Thoracic aorta (tissue), 2 donors: ENCODE results near the gene KNSTRN. TPM values are rescaled to one million over a fixed set of nuclear protein-coding genes. Genes with fewer than 3 reads are reported as not detected.
A peak's percentile ranks its signal among the peaks of the same experiment; 100 is the strongest.

ENCODE experiments used
- ATAC-seq: fragments of 150-250 bp; one replicate; pipeline ENCODE4 v1.8.0; 2017; ENCODE audit warnings: low read depth; ENCODE audit not compliant: insufficient number of reproducible peaks, low FRiP score
- DNase-seq: peaks from one replicate; pipeline ENCODE4 v3.0.0-alpha.2; 2020; ENCODE audit warnings: low spot score
- H3K27ac ChIP-seq, 2 donors: fragments of 200-600 bp; sonication (generic); 1 replicate in 1 of 2; 2 replicates in 1 of 2; pipeline ENCODE4 v1.5.1; 2016; ENCODE audit warnings: mild to moderate bottlenecking in 2 of 2, moderate library complexity in 2 of 2
- H3K27me3 ChIP-seq: fragments of 200-600 bp; sonication (generic); replicated peaks from 2 replicates; pipeline ENCODE4 v1.6.0; 2016; ENCODE audit warnings: mild to moderate bottlenecking; ENCODE audit not compliant: insufficient read depth
- H3K36me3 ChIP-seq: fragments of 200-600 bp; sonication (generic); one replicate; pipeline ENCODE4 v1.5.1; 2016
- H3K4me1 ChIP-seq, 2 donors: fragments of 200-600 bp; sonication (generic); 1 replicate in 1 of 2; 2 replicates in 1 of 2; pipeline versions ENCODE4 v1.5.1 to v1.6.0; 2016; ENCODE audit warnings: low read depth in 2 of 2, mild to moderate bottlenecking in 1 of 2; ENCODE audit not compliant: control insufficient read depth in 1 of 2
- H3K4me3 ChIP-seq: fragments of 200-600 bp; sonication (generic); 2 replicates; pipeline ENCODE4 v1.5.1; 2016; ENCODE audit warnings: mild to moderate bottlenecking
- H3K9me3 ChIP-seq: fragments of 200-600 bp; sonication (generic); 2 replicates; pipeline ENCODE4 v1.5.1; 2016
- total RNA-seq, 2 donors: library from RNA; depleted of rRNA; stranded (reverse); fragments of >200 nt; gene quantifications; one replicate each; pipeline versions ENCODE4 v1.1.0 to v1.2.3, GENCODE V29; 2016
- TF ChIP-seq, protein P1 (sequence below): fragments of 200-600 bp; sonication (generic); IDR thresholded peaks from one replicate; pipeline ENCODE4 v1.5.1; 2019; ENCODE audit warnings: antibody characterized with exemption

KNSTRN gene
- total RNA-seq, 2 donors from 2014 or later, result 4.5 to 5.8 TPM

DNA sequence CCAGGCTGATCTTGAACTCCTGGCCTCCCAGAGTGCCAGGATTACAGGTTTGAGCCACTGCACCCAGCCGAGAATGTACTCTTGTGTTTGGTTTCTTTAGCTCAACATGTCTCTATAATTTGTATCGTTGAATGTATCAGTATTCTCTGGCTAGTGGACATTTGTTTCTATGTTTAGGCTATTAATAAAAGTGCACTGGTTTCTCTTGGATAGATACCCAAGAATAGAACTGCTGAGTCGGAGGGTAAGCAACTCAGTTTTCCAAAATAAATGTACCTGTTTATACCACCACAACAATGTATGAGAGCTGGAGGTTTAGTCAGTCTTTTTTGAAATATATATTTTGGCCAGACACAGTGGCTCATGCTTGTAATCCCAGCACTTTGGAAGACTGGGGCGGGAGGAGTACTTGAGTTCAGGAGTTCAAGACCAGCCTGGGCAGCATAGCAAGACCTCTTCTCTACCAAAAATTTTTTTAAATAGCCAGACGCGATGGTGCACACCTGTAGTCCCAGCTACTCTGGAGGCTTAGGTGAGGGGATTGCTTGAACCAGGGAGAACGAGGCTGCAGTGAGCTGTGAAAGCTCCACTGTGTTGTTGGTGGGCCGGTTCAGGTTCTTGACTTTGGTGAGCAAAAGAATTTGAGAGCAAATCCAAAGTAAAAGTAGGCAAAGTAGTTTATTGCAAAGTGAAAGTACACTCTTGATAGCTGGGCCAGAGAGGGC lies 15.3 kb downstream of the KNSTRN start:
- Histone ChIP-seq H3K9me3 (no peaks in the 10 kb centered on the region), H3K4me3 (no peak overlapping the region)
- no peak for ATAC-seq

GRCh38 chr15:40398413-40398873 lies 15.9 kb downstream of the KNSTRN start:
- DNase-seq (no peak), ATAC-seq (no peak)
- TF ChIP-seq, protein P1, sequence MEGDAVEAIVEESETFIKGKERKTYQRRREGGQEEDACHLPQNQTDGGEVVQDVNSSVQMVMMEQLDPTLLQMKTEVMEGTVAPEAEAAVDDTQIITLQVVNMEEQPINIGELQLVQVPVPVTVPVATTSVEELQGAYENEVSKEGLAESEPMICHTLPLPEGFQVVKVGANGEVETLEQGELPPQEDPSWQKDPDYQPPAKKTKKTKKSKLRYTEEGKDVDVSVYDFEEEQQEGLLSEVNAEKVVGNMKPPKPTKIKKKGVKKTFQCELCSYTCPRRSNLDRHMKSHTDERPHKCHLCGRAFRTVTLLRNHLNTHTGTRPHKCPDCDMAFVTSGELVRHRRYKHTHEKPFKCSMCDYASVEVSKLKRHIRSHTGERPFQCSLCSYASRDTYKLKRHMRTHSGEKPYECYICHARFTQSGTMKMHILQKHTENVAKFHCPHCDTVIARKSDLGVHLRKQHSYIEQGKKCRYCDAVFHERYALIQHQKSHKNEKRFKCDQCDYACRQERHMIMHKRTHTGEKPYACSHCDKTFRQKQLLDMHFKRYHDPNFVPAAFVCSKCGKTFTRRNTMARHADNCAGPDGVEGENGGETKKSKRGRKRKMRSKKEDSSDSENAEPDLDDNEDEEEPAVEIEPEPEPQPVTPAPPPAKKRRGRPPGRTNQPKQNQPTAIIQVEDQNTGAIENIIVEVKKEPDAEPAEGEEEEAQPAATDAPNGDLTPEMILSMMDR, result no peak
- no peak overlapping the region for H3K4me3 ChIP-seq
- H3K36me3 ChIP-seq, result peaks cover under 1% of the 10 kb centered on the region
- no peaks in the 10 kb centered on the region for H3K27me3 ChIP-seq
- H3K4me1 ChIP-seq, result no peaks in the 10 kb centered on the region
- no peaks in the 10 kb centered on the region for H3K9me3 ChIP-seq
- no peak overlapping the region for H3K27ac ChIP-seq

More for the DNA sequence above, 15.3 kb downstream of the KNSTRN start:
- no peaks in the 10 kb centered on the region for H3K27me3 ChIP-seq
- TF ChIP-seq, protein P1, result no peak
- H3K4me1 ChIP-seq, result no peaks in the 10 kb centered on the region
- H3K36me3 ChIP-seq, result peaks cover 4% of the 10 kb centered on the region
- no peak for DNase-seq
- no peak overlapping the region for H3K27ac ChIP-seq

DNA sequence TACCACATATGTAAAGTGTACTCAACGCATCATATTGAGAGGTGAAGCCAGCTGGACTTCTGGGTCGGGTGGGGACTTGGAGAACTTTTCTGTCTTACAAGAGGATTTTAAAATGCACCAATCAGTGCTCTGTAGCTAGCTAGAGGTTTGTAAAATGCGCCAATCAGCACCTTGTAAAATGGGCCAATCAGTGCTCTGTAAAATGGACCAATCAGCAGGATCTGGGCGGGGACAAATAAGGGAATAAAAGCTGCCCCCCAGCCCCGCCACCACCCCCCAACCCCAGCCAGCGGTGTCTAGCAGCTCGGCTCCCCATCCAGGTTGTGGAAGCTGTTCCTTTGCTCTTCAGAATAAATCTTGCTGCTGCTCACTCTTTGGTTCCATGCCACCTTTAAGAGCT lies 16.8 kb downstream of the KNSTRN start:
- Histone ChIP-seq H3K9me3 (no peaks in the 10 kb centered on the region), H3K4me3 (no peak overlapping the region), H3K4me1 (no peaks in the 10 kb centered on the region), H3K27me3 (no peaks in the 10 kb centered on the region), H3K36me3 (no peaks in the 10 kb centered on the region), H3K27ac (no peak overlapping the region)
- no peak for DNase-seq
- TF ChIP-seq, protein P1, result no peak
- ATAC-seq, result no peak

- Histone ChIP-seq H3K4me3 (peak within 1 kb of the TSS; percentile 86), H3K9me3 (no peaks in the 10 kb centered on the region), H3K27ac (peak within 1 kb of the TSS; percentile 67 to 77), H3K27me3 (no peaks in the 10 kb centered on the region), H3K36me3 (peaks cover 9% of the 10 kb centered on the region), H3K4me1 (peaks cover 12 to 21% of the 10 kb centered on the region in 2 donors)
- DNase-seq (peak; percentile 80), ATAC-seq (peak; percentile 93)
- TF ChIP-seq, protein P1, result no peak
Observed at GRCh38 chr15:40405501-40406381, 23.2 kb downstream of the KNSTRN start, which contains the start of gene IVD. TSS of gene IVD (plus strand) at chr15:40405795. CDS start at chr15:40405828, 33 bp downstream.
